Chondrocyte (in vitro differentiated cells): ENCODE data around the gene RAD51C. TPM values are rescaled to one million over a fixed set of nuclear protein-coding genes. Genes with fewer than 3 reads are reported as not detected.

Source experiments
- DNase-seq: peaks from one replicate; pipeline ENCODE4 v3.0.0; 2021; ENCODE audit warnings: mixed read lengths, low spot score
- H3K27ac Mint-ChIP-seq: one replicate; pipeline ENCODE4 v1.8.0; 2021; ENCODE audit warnings: mild to moderate bottlenecking, moderate library complexity, mixed read lengths; ENCODE audit not compliant: unreplicated experiment
- H3K27me3 Mint-ChIP-seq: 2 replicates; pipeline ENCODE4 v1.8.0; 2021; ENCODE audit warnings: low read depth, mixed read lengths
- H3K36me3 Mint-ChIP-seq: 2 replicates; pipeline ENCODE4 v1.8.0; 2021; ENCODE audit warnings: low read depth, mixed read lengths
- H3K4me1 Mint-ChIP-seq: 2 replicates; pipeline ENCODE4 v1.8.0; 2021; ENCODE audit warnings: low read depth, mild to moderate bottlenecking, mixed read lengths
- H3K4me3 Mint-ChIP-seq: one replicate; pipeline ENCODE4 v1.8.0; 2021; ENCODE audit warnings: mild to moderate bottlenecking, moderate library complexity, mixed read lengths; ENCODE audit not compliant: unreplicated experiment
- H3K9me3 Mint-ChIP-seq: 2 replicates; pipeline ENCODE4 v1.8.0; 2021; ENCODE audit warnings: low read depth, mixed read lengths
- CTCF ChIP-seq: fragments of 200-600 bp; sonication (generic); IDR thresholded peaks from 2 replicates; pipeline ENCODE4 v1.5.0; 2021; ENCODE audit warnings: antibody characterized with exemption, mild to moderate bottlenecking, moderate library complexity
- total RNA-seq: library from RNA; stranded (reverse); gene quantifications from 3 replicates; pipeline ENCODE4 v1.2.1, GENCODE V29; 2021

The RAD51C gene
- total RNA-seq, 1 donor from 2014 or later: 22.3 TPM

GRCh38 chr17:58691701-58692238 lies 632 bp upstream of the RAD51C start, which contains the start of gene TEX14:
TSS of gene TEX14 (minus strand) at chr17:58692045. CDS start at chr17:58652001, 40,044 bp downstream.
- no peak for DNase-seq
- H3K9me3 Mint-ChIP-seq: no peaks in the 10 kb centered on the region
- H3K27me3 Mint-ChIP-seq: no peaks in the 10 kb centered on the region
- peak within 1 kb of the TSS; percentile 81 for H3K4me3 Mint-ChIP-seq
- no peaks in the 10 kb centered on the region for H3K36me3 Mint-ChIP-seq
- no peak for TF ChIP-seq CTCF
- H3K27ac Mint-ChIP-seq: peak within 1 kb of the TSS; percentile 94
- peaks cover 23% of the 10 kb centered on the region for H3K4me1 Mint-ChIP-seq

- Mint-ChIP-seq H3K27me3 (no peaks in the 10 kb centered on the region), H3K4me1 (peaks cover 23% of the 10 kb centered on the region), H3K36me3 (no peaks in the 10 kb centered on the region), H3K4me3 (peak overlapping the region; percentile 81), H3K9me3 (no peaks in the 10 kb centered on the region), H3K27ac (peak overlapping the region; percentile 94)
- TF ChIP-seq CTCF: no peak
- no peak for DNase-seq
Measured at GRCh38 chr17:58693208-58693607, 806 bp downstream of the RAD51C start.

- H3K27me3 Mint-ChIP-seq: no peaks in the 10 kb centered on the region
- peak overlapping the region; percentile 10 for H3K27ac Mint-ChIP-seq
Measured at GRCh38 chr17:58693751-58694150, 1.3 kb downstream of the RAD51C start.

GRCh38 chr17:58694302-58694701 lies 1.9 kb downstream of the RAD51C start:
- Mint-ChIP-seq H3K4me1 (peaks cover 23% of the 10 kb centered on the region), H3K27ac (no peak overlapping the region), H3K36me3 (no peaks in the 10 kb centered on the region), H3K27me3 (no peaks in the 10 kb centered on the region), H3K4me3 (no peak overlapping the region), H3K9me3 (no peaks in the 10 kb centered on the region)
- no peak for DNase-seq
- no peak for TF ChIP-seq CTCF

More at GRCh38 chr17:58693751-58694150, 1.3 kb downstream of the RAD51C start:
- no peak for TF ChIP-seq CTCF
- Mint-ChIP-seq H3K4me3 (peak overlapping the region; percentile 81), H3K9me3 (no peaks in the 10 kb centered on the region), H3K36me3 (no peaks in the 10 kb centered on the region), H3K4me1 (peaks cover 23% of the 10 kb centered on the region)
- DNase-seq: no peak

GRCh38 chr17:58694826-58695225 lies 2.4 kb downstream of the RAD51C start:
- no peak for TF ChIP-seq CTCF
- Mint-ChIP-seq H3K27me3 (no peaks in the 10 kb centered on the region), H3K27ac (no peak overlapping the region), H3K4me1 (peaks cover 23% of the 10 kb centered on the region), H3K4me3 (no peak overlapping the region), H3K9me3 (no peaks in the 10 kb centered on the region), H3K36me3 (peaks cover 3% of the 10 kb centered on the region)
- no peak for DNase-seq
